ENCODE results near the gene PKDCC.

- TF ChIP-seq, protein P1, sequence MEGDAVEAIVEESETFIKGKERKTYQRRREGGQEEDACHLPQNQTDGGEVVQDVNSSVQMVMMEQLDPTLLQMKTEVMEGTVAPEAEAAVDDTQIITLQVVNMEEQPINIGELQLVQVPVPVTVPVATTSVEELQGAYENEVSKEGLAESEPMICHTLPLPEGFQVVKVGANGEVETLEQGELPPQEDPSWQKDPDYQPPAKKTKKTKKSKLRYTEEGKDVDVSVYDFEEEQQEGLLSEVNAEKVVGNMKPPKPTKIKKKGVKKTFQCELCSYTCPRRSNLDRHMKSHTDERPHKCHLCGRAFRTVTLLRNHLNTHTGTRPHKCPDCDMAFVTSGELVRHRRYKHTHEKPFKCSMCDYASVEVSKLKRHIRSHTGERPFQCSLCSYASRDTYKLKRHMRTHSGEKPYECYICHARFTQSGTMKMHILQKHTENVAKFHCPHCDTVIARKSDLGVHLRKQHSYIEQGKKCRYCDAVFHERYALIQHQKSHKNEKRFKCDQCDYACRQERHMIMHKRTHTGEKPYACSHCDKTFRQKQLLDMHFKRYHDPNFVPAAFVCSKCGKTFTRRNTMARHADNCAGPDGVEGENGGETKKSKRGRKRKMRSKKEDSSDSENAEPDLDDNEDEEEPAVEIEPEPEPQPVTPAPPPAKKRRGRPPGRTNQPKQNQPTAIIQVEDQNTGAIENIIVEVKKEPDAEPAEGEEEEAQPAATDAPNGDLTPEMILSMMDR (IDR thresholded peaks at IDR 0.05), result no peak
- TF ChIP-seq POLR2A (IDR thresholded peaks at IDR 0.05), result no peak
These were observed 6.2 kb downstream of the PKDCC start for GRCh38 chr2:42053791-42054701.
